ENCODE measurements around the gene ZSCAN21.
A peak's percentile ranks its signal among the peaks of the same experiment; 100 is the strongest.

The ZSCAN21 gene

GRCh38 chr7:100091411-100092181 lies 42.0 kb downstream of the ZSCAN21 start (continued):
- TF ChIP-seq MZF1 (tag by site-specific recombination; IDR thresholded peaks at IDR 0.05; ENCODE audit: borderline replicate concordance) (peak; percentile 36), ZNF423 (tag by site-specific recombination; IDR thresholded peaks at IDR 0.05) (no peak), ZFP41 (tag by site-specific recombination; IDR thresholded peaks at IDR 0.05; ENCODE audit: borderline replicate concordance) (no peak), YY1 (tag by site-specific recombination; IDR thresholded peaks at IDR 0.05) (no peak), ZSCAN16 (tag by site-specific recombination; IDR thresholded peaks at IDR 0.05) (no peak), WT1 (tag by site-specific recombination; IDR thresholded peaks at IDR 0.05) (no peak), ZNF394 (tag by site-specific recombination; IDR thresholded peaks at IDR 0.05; ENCODE audit: borderline replicate concordance) (peak; percentile 10; the same call in 1 of the 2 replicates), ZNF768 (tag by site-specific recombination; IDR thresholded peaks at IDR 0.05) (no peak), SP7 (tag by site-specific recombination; IDR thresholded peaks at IDR 0.05) (0 out of 2 replicates have a peak, but pooled peaks have one; percentile 26), ZNF600 (tag by site-specific recombination; IDR thresholded peaks at IDR 0.05) (no peak; the same call in 1 of the 2 replicates), GFI1B (tag by site-specific recombination; IDR thresholded peaks at IDR 0.05) (no peak), ZNF26 (tag by site-specific recombination; IDR thresholded peaks at IDR 0.05) (no peak), PRDM4 (tag by site-specific recombination; IDR thresholded peaks at IDR 0.05) (no peak)

- ChIA-PET CTCF (no interaction called here), POLR2A (interaction anchor here (1.2 to 7.9 kb wide), 2 partner anchors 8 to 11 kb away, joined by 5 to 115 read pairs; partner anchors contain the start of genes AP4M1 and MCM7)
- peaks cover 45 to 78% of the 10 kb centered on the region in 2 experiments for H3K36me3 ChIP-seq (ENCODE audit: control insufficient read depth in 2 of 2, insufficient read depth in 1 of 2, low read length in 2 of 2)
- TF ChIP-seq OVOL3 (tag by site-specific recombination; IDR thresholded peaks at IDR 0.05), result no peak
- no peak for TF ChIP-seq PRDM10 (tag by site-specific recombination; IDR thresholded peaks at IDR 0.05)
- no peak for TF ChIP-seq BCL11A (tag by site-specific recombination; IDR thresholded peaks at IDR 0.05; ENCODE audit: low read depth)
- TF ChIP-seq ZNF10 (tag by site-specific recombination; IDR thresholded peaks at IDR 0.05), result no peak
- TF ChIP-seq ZNF416 (tag by site-specific recombination; IDR thresholded peaks at IDR 0.05), result no peak
- TF ChIP-seq ZNF596 (tag by site-specific recombination; IDR thresholded peaks at IDR 0.05), result no peak
- TF ChIP-seq ZNF623 (tag by site-specific recombination; IDR thresholded peaks at IDR 0.05), result no peak
- no peak for TF ChIP-seq AEBP2 (tag by site-specific recombination; IDR thresholded peaks at IDR 0.05; ENCODE audit: borderline replicate concordance)
- TF ChIP-seq ZNF114 (tag by site-specific recombination; IDR thresholded peaks at IDR 0.05), result no peak
- H3K4me3 ChIP-seq (ENCODE audit: low read depth, low read length), result no peak overlapping the region
- peaks cover 8% of the 10 kb centered on the region for H3K4me1 ChIP-seq (ENCODE audit: control insufficient read depth, insufficient read depth, low read length)
- peak overlapping the region; percentile 13; the same call in 1 of the 2 replicates for H3K27ac ChIP-seq (ENCODE audit: extremely low read depth, low read depth, low read length)
- no peaks in the 10 kb centered on the region for H3K9me3 ChIP-seq (ENCODE audit: control insufficient read depth, insufficient read depth, low read depth, low read length)
Measured at GRCh38 chr7:100093054-100093453, 43.5 kb downstream of the ZSCAN21 start.
